Measurements from ENCODE around the gene MSH5.
"Not testable (repeated sequence)": the region's sequence is repeated elsewhere in the genome, so short reads cannot be mapped to it uniquely, and the experiment has no call there.

The MSH5 gene

DNA sequence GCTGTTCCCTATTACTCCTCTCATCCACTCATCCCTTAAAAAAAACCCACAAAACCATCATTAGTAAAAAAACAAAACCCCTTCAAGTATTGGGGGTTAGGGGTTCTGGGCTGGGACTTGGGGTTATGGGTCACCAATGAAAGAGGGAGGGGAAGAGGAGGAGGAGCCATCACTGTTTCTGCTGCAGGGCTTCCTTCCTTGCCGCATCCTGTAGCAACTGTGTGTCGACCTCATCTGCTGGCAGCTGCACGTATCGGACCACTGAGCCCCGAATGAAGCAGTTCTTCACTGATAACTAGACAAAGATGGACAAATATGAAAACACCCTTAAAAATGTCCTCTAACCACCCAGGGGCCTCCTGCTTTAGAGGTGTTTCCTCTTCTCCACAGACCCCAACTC, 57.8 kb downstream of the MSH5 start:
- Histone ChIP-seq H3K9me3 (ENCODE audit: control insufficient read depth in 1 of 2, low read length in 2 of 2) (no peaks in the 10 kb centered on the region), H3K4me1 (ENCODE audit: control insufficient read depth in 1 of 2, insufficient read depth in 2 of 2, low read length in 2 of 2) (peaks cover 0 to 10% of the 10 kb centered on the region in 2 donors), H3K27ac (ENCODE audit: low read length) (no peak overlapping the region)

GRCh38 chr6:31799781-31800180, 60.0 kb downstream of the MSH5 start:
- H3K9me3 ChIP-seq (ENCODE audit: control insufficient read depth in 1 of 2, low read length in 2 of 2) = no peaks in the 10 kb centered on the region
- peaks cover 0 to 5% of the 10 kb centered on the region in 2 donors for H3K4me1 ChIP-seq (ENCODE audit: control insufficient read depth in 1 of 2, insufficient read depth in 2 of 2, low read length in 2 of 2)
- H3K27ac ChIP-seq (ENCODE audit: low read length) = no peak overlapping the region
- H3K27me3 ChIP-seq (ENCODE audit: low read depth, low read length) = no peaks in the 10 kb centered on the region
- H3K36me3 ChIP-seq (ENCODE audit: control insufficient read depth in 1 of 2, insufficient read depth in 2 of 2, low read length in 2 of 2) = peaks cover 0 to 7% of the 10 kb centered on the region in 2 donors
- no peak overlapping the region for H3K4me3 ChIP-seq (ENCODE audit: low read depth in 1 of 2, low read length in 2 of 2)

More for the DNA sequence above, 57.8 kb downstream of the MSH5 start:
- Histone ChIP-seq H3K4me3 (ENCODE audit: low read depth in 1 of 2, low read length in 2 of 2) (no peak overlapping the region), H3K27me3 (ENCODE audit: low read depth, low read length) (no peaks in the 10 kb centered on the region), H3K36me3 (ENCODE audit: control insufficient read depth in 1 of 2, insufficient read depth in 2 of 2, low read length in 2 of 2) (peaks cover 0 to 8% of the 10 kb centered on the region in 2 donors)

- not testable (repeated sequence) for H3K27me3 ChIP-seq (ENCODE audit: low read depth, low read length); H3K4me3 ChIP-seq (ENCODE audit: low read depth in 1 of 2, low read length in 2 of 2); H3K9me3 ChIP-seq (ENCODE audit: control insufficient read depth in 1 of 2, low read length in 2 of 2); H3K27ac ChIP-seq (ENCODE audit: low read length); H3K36me3 ChIP-seq (ENCODE audit: control insufficient read depth in 1 of 2, insufficient read depth in 2 of 2, low read length in 2 of 2); H3K4me1 ChIP-seq (ENCODE audit: control insufficient read depth in 1 of 2, insufficient read depth in 2 of 2, low read length in 2 of 2)
Observed at GRCh38 chr6:31801031-31801927, 61.5 kb downstream of the MSH5 start.

- H3K36me3 ChIP-seq (ENCODE audit: control insufficient read depth in 1 of 2, insufficient read depth in 2 of 2, low read length in 2 of 2) = peaks cover 0 to 3% of the 10 kb centered on the region in 2 donors
- H3K4me3 ChIP-seq (ENCODE audit: low read depth in 1 of 2, low read length in 2 of 2) = peak overlapping the region; percentile 59 to 90
- H3K4me1 ChIP-seq (ENCODE audit: control insufficient read depth in 1 of 2, insufficient read depth in 2 of 2, low read length in 2 of 2) = peaks cover 8 to 12% of the 10 kb centered on the region in 2 donors
- H3K9me3 ChIP-seq (ENCODE audit: control insufficient read depth in 1 of 2, low read length in 2 of 2) = no peaks in the 10 kb centered on the region
- H3K27ac ChIP-seq (ENCODE audit: low read length) = peak overlapping the region; percentile 97
- no peaks in the 10 kb centered on the region for H3K27me3 ChIP-seq (ENCODE audit: low read depth, low read length)
Observed at GRCh38 chr6:31805939-31806469, 66.2 kb downstream of the MSH5 start.

DNA sequence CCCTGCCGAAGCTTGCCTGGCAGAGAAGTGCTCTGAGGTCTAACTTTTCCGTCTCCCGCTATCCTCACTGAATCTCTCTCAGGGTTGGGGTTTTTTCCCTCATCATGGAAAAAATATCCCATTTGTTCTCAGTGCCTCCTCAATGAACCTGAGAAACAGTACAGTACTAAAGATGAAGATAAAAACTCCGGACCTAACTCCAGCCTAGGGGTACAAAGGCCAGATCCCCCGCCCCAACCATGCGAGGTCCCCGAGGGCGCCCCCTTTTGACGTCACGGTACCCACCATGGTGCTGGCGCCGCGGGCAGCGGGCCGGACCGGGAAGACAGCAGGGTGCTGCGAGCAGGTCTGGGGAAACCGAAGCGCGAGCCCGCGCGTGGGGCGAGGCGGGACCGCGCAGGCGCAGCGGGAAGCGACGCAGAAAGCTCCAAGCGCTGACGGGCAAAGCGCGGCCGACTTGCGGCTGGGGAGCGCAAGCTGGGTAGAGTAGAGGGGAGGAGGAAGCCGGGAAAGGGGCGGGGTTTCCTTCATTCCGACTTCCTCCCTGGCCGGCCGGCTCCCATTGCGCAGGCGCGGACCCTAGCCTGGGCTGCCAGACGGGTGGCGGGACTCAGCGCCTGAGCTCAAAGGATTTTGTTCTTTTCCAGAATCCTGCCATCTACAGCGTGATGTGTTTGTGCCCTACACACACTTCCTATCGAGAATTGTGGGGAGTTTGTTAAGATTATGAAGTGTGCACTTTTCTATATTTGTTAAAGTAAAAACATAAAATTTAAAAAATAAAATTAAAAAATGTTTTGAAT, 66.9 kb downstream of the MSH5 start, which contains the start of gene LSM2:
Gene LSM2 (minus strand): TSS at position 497 of the 803 bp plus-strand sequence. CDS start 209 bp downstream, at position 288.
- Histone ChIP-seq H3K4me1 (ENCODE audit: control insufficient read depth in 1 of 2, insufficient read depth in 2 of 2, low read length in 2 of 2) (peaks cover 8 to 12% of the 10 kb centered on the region in 2 donors), H3K27ac (ENCODE audit: low read length) (peak within 1 kb of the TSS; percentile 97)

DNA sequence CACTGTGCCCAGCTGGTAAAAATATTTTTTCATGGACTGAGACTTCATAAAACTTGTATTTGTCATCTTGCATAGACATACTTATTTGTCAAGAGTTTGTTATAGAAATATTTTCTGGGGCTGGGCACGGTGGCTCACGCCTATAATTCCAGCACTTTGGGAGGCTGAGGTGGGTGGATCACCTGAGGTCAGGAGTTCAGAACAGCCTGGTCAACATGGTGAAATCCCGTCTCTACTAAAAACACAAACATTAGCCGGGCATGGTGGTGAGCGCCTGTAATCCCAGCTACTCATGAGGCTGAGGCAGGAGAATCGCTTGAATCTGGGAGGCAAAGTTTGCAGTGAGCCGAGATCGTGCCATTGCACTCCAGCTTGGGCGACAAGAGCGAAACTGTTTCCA, 68.8 kb downstream of the MSH5 start:
- not testable (repeated sequence) for H3K36me3 ChIP-seq (ENCODE audit: control insufficient read depth in 1 of 2, insufficient read depth in 2 of 2, low read length in 2 of 2); H3K4me3 ChIP-seq (ENCODE audit: low read depth in 1 of 2, low read length in 2 of 2); H3K27ac ChIP-seq (ENCODE audit: low read length)

More for the DNA sequence above, 66.9 kb downstream of the MSH5 start, which contains the start of gene LSM2:
- peak within 1 kb of the TSS; percentile 59 to 90 for H3K4me3 ChIP-seq (ENCODE audit: low read depth in 1 of 2, low read length in 2 of 2)
- H3K9me3 ChIP-seq (ENCODE audit: control insufficient read depth in 1 of 2, low read length in 2 of 2) = no peaks in the 10 kb centered on the region
- peaks cover 0 to 3% of the 10 kb centered on the region in 2 donors for H3K36me3 ChIP-seq (ENCODE audit: control insufficient read depth in 1 of 2, insufficient read depth in 2 of 2, low read length in 2 of 2)
- H3K27me3 ChIP-seq (ENCODE audit: low read depth, low read length) = no peaks in the 10 kb centered on the region

DNA sequence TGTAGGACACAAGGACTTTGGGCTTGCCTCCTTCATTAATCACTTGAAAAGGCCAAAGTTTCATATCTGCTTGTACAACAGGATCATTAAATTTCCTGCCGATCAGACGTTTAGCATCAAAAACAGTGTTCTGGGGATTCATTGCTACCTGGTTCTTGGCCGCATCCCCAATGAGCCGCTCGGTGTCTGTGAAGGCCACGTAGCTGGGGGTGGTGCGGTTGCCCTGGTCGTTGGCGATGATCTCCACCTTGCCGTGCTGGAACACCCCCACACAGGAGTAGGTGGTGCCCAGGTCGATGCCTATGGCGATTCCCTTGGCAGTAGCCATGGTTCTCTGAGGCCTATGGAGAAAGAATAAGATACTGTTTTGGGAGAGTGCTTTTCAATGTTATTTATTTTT, 71.8 kb downstream of the MSH5 start:
- Histone ChIP-seq H3K27me3 (ENCODE audit: low read depth, low read length) (no peaks in the 10 kb centered on the region), H3K36me3 (ENCODE audit: control insufficient read depth in 1 of 2, insufficient read depth in 2 of 2, low read length in 2 of 2) (no peaks in the 10 kb centered on the region), H3K9me3 (ENCODE audit: control insufficient read depth in 1 of 2, low read length in 2 of 2) (no peaks in the 10 kb centered on the region), H3K4me3 (ENCODE audit: low read depth in 1 of 2, low read length in 2 of 2) (no peak overlapping the region), H3K4me1 (ENCODE audit: control insufficient read depth in 1 of 2, insufficient read depth in 2 of 2, low read length in 2 of 2) (peaks cover 4 to 13% of the 10 kb centered on the region in 2 donors), H3K27ac (ENCODE audit: low read length) (no peak overlapping the region)

More for the DNA sequence above, 68.8 kb downstream of the MSH5 start:
- H3K4me1 ChIP-seq (ENCODE audit: control insufficient read depth in 1 of 2, insufficient read depth in 2 of 2, low read length in 2 of 2) = peaks cover 8 to 18% of the 10 kb centered on the region in 2 donors
- H3K27me3 ChIP-seq (ENCODE audit: low read depth, low read length); H3K9me3 ChIP-seq (ENCODE audit: control insufficient read depth in 1 of 2, low read length in 2 of 2): not testable (repeated sequence)

All from muscle layer of duodenum (tissue), 2 donors.